GM11168 (cell line): ENCODE data around the gene NUDT3.
"Not testable (repeated sequence)": the region's sequence is repeated elsewhere in the genome, so short reads cannot be mapped to it uniquely, and the experiment has no call there.

Experiments
- in situ Hi-C: fragments of 300-500 bp; cut with MboI; formaldehyde crosslinking; loops from one replicate; pipeline ENCODE4 v1.12.0; 2022; ENCODE audit warnings: low sequenced_read_pairs; ENCODE audit not compliant: unreplicated experiment

Gene NUDT3

GRCh38 chr6:34324738-34325444, 67.6 kb downstream of the NUDT3 start:
- in situ Hi-C loops = no loop called here

- in situ Hi-C loops = not testable (repeated sequence)
Measured at GRCh38 chr6:34324221-34324620, 68.2 kb downstream of the NUDT3 start.

GRCh38 chr6:34323300-34323699, 69.2 kb downstream of the NUDT3 start:
- in situ Hi-C loops = no loop called here

GRCh38 chr6:34322732-34323131, 69.7 kb downstream of the NUDT3 start:
- in situ Hi-C loops = no loop called here

GRCh38 chr6:34321821-34322220, 70.6 kb downstream of the NUDT3 start:
- in situ Hi-C loops = no loop called here

GRCh38 chr6:34319471-34319885, 73.0 kb downstream of the NUDT3 start:
- in situ Hi-C loops = no loop called here

- in situ Hi-C loops = no loop called here
Measured at GRCh38 chr6:34318499-34319470, 73.7 kb downstream of the NUDT3 start.

- in situ Hi-C loops = no loop called here
Measured at GRCh38 chr6:34317882-34318498, 74.5 kb downstream of the NUDT3 start.

GRCh38 chr6:34317172-34317477, 75.3 kb downstream of the NUDT3 start:
- in situ Hi-C loops = no loop called here

- in situ Hi-C loops = no loop called here
Measured at GRCh38 chr6:34316431-34317171, 75.9 kb downstream of the NUDT3 start.

- in situ Hi-C loops = no loop called here
Measured at GRCh38 chr6:34315780-34316179, 76.7 kb downstream of the NUDT3 start.

- in situ Hi-C loops = no loop called here
Measured at GRCh38 chr6:34315256-34315655, 77.2 kb downstream of the NUDT3 start.

- in situ Hi-C loops = no loop called here
Measured at GRCh38 chr6:34312259-34312658, 80.2 kb downstream of the NUDT3 start.

GRCh38 chr6:34310817-34311216, 81.7 kb downstream of the NUDT3 start:
- in situ Hi-C loops = no loop called here

- in situ Hi-C loops = no loop called here
Measured at GRCh38 chr6:34308483-34308882, 84.0 kb downstream of the NUDT3 start.

- in situ Hi-C loops = no loop called here
Measured at GRCh38 chr6:34305982-34306708, 86.3 kb downstream of the NUDT3 start.

- in situ Hi-C loops = no loop called here
Measured at GRCh38 chr6:34305497-34305896, 87.0 kb downstream of the NUDT3 start.

GRCh38 chr6:34304164-34304563, 88.3 kb downstream of the NUDT3 start:
- in situ Hi-C loops = no loop called here

- in situ Hi-C loops = no loop called here
Measured at GRCh38 chr6:34302929-34303328, 89.5 kb downstream of the NUDT3 start.

GRCh38 chr6:34301408-34301807, 91.1 kb downstream of the NUDT3 start:
- in situ Hi-C loops = no loop called here
